ENCODE data around the gene FAAP100.

- TF ChIP-seq EP300 (IDR thresholded peaks at IDR 0.05; ENCODE audit: low read depth) (no peak), POLR2AphosphoS5 (IDR thresholded peaks at IDR 0.05) (no peak)
These were observed 11.5 kb downstream of the FAAP100 start for GRCh38 chr17:81540676-81541027.
